Transverse colon (tissue), 3 donors: Measurements from ENCODE around the gene APOC1.

ENCODE experiments used
- POLR2A ChIP-seq: fragments of 450-650 bp; IDR thresholded peaks from one replicate; pipeline ENCODE4 v1.6.1; 2016; ENCODE audit warnings: antibody characterized with exemption, mild to moderate bottlenecking, moderate library complexity
- TF ChIP-seq, protein P1 (sequence below), 5 experiments: fragments of 200-600 bp in 3 of 5; fragments of 450-650 bp in 2 of 5; sonication (generic) in 3 of 5; IDR thresholded peaks; 1 replicate in 2 of 5; 2 replicates in 3 of 5; pipeline ENCODE4 v1.5.1; 2016 to 2017; ENCODE audit warnings: antibody characterized with exemption in 5 of 5, inconsistent platforms in 3 of 5, mild to moderate bottlenecking in 2 of 5, moderate library complexity in 1 of 5

DNA sequence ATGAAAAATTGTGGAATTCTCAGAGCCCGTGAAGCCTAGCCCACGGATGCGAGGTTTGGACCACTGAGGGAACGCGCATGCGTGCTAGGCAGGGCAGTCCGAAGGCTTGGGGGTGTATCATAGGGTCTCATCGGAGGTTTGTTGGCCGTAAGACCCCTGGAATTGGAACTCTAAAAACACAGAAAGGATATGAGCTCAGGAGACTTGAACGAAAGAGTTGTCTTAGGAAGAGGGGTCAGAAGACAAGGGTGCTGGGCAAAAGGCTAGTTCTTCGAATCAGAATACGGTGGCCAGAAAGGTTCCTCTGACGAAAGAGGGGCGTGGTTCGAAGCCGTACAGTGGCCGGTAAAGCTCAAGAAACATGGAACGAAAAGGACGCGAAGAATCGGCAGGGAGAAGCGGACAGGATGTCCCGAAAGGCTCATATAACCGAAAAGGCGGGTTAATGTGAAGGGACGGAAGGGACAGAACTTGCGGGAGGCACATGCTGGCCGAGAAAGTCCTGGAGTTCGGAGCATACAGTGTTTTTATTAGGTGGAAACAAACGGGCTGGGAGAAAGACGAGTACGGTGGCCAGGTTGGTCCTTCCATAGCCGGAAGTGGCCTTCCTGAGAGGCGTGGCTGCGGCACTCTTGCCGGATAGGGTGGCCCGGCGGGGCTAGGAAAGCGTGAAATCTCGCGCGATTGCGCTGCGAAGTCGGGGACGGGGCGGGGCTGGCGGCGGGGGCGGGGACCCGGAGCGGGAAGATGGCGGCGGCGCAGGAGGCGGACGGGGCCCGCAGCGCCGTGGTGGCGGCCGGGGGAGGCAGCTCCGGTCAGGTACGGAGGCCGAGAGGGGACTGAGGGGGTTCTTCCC lies 40.5 kb downstream of the APOC1 start, which contains the start of gene CLPTM1:
- TF ChIP-seq, protein P1, sequence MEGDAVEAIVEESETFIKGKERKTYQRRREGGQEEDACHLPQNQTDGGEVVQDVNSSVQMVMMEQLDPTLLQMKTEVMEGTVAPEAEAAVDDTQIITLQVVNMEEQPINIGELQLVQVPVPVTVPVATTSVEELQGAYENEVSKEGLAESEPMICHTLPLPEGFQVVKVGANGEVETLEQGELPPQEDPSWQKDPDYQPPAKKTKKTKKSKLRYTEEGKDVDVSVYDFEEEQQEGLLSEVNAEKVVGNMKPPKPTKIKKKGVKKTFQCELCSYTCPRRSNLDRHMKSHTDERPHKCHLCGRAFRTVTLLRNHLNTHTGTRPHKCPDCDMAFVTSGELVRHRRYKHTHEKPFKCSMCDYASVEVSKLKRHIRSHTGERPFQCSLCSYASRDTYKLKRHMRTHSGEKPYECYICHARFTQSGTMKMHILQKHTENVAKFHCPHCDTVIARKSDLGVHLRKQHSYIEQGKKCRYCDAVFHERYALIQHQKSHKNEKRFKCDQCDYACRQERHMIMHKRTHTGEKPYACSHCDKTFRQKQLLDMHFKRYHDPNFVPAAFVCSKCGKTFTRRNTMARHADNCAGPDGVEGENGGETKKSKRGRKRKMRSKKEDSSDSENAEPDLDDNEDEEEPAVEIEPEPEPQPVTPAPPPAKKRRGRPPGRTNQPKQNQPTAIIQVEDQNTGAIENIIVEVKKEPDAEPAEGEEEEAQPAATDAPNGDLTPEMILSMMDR (IDR thresholded peaks at IDR 0.05), result peak in 2 of 5 experiments; percentile 14 to 30
- peak; percentile 81 for TF ChIP-seq POLR2A
